Measurements from ENCODE around the gene XDH.

XDH gene

DNA sequence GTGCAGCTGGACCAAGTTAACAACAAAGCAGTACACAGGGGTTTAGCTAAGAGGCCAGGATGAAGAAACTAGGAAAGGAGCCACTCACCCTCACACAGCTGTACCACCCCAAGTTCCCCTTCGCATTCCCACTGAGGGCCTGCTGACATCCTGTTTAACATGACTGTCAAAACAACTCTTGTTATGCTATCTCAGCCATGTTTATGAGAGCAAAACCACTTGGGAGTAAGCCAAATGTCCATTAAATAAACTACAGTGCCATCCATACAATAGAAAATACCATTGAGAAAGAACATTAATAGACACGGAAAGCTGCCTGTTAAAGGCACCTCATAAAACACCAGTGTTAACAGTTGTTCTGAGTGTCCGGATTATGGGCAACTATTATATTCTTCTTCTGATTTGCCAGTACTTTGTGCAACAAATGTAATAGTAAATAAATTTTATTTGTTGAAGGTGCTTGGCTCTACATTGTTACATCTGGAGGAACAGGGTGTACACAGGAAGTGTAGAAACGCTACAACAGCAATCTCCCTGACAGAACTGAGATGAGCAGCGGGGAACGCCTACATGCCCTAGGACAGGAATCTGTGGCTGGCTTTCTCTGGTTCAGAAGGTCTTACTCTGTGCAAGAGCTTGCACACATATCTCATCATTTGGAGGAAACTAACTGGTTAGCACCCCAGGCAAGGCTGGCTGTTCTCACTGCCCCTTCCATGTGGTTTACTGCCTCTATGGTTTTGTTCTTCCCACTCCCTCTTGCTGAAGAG is 95.0 kb downstream of the XDH start:
- TF ChIP-seq EZH2 (optimal IDR thresholded peaks at IDR 0.05; ENCODE audit: low read depth, low read length) (no peak), EZH2phosphoT487 (IDR thresholded peaks at IDR 0.05; ENCODE audit: low read length) (no peak)
- TF ChIP-seq, protein P1, sequence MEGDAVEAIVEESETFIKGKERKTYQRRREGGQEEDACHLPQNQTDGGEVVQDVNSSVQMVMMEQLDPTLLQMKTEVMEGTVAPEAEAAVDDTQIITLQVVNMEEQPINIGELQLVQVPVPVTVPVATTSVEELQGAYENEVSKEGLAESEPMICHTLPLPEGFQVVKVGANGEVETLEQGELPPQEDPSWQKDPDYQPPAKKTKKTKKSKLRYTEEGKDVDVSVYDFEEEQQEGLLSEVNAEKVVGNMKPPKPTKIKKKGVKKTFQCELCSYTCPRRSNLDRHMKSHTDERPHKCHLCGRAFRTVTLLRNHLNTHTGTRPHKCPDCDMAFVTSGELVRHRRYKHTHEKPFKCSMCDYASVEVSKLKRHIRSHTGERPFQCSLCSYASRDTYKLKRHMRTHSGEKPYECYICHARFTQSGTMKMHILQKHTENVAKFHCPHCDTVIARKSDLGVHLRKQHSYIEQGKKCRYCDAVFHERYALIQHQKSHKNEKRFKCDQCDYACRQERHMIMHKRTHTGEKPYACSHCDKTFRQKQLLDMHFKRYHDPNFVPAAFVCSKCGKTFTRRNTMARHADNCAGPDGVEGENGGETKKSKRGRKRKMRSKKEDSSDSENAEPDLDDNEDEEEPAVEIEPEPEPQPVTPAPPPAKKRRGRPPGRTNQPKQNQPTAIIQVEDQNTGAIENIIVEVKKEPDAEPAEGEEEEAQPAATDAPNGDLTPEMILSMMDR (IDR thresholded peaks at IDR 0.05; ENCODE audit: low read length), result no peak
- Histone ChIP-seq H3F3A (ENCODE audit: insufficient read depth, low read length) (peaks cover 5% of the 10 kb centered on the region; the same call in 1 of the 2 replicates), H4K20me1 (ENCODE audit: insufficient read depth, low read length) (no peaks in the 10 kb centered on the region), H3K4me2 (ENCODE audit: low read depth, low read length) (peak overlapping the region; percentile 4; the same call in 1 of the 2 replicates), H2AFZ (ENCODE audit: low read length) (0 out of 2 replicates have a peak overlapping the region, but pooled peaks have one; percentile 2), H3K4me1 (ENCODE audit: low read length) (peaks cover 28% of the 10 kb centered on the region), H3K9me2 (replicated peaks; ENCODE audit: insufficient read depth, low read length) (no peaks in the 10 kb centered on the region), H3K9ac (ENCODE audit: low read length) (no peak overlapping the region), H3K27me3 (replicated peaks; ENCODE audit: insufficient read depth, low read length) (no peaks in the 10 kb centered on the region), H3K36me3 (replicated peaks; ENCODE audit: insufficient read depth, low read length) (no peaks in the 10 kb centered on the region), H3K79me2 (ENCODE audit: low read length) (no peaks in the 10 kb centered on the region), H3K27ac (ENCODE audit: low read length) (peak overlapping the region; percentile 19; the same call in 1 of the 2 replicates), H3K4me3 (ENCODE audit: low read length) (no peak overlapping the region), H3K9me3 (replicated peaks; ENCODE audit: insufficient read depth, low read length) (no peaks in the 10 kb centered on the region)
- peak; percentile 74 for DNase-seq

DNA sequence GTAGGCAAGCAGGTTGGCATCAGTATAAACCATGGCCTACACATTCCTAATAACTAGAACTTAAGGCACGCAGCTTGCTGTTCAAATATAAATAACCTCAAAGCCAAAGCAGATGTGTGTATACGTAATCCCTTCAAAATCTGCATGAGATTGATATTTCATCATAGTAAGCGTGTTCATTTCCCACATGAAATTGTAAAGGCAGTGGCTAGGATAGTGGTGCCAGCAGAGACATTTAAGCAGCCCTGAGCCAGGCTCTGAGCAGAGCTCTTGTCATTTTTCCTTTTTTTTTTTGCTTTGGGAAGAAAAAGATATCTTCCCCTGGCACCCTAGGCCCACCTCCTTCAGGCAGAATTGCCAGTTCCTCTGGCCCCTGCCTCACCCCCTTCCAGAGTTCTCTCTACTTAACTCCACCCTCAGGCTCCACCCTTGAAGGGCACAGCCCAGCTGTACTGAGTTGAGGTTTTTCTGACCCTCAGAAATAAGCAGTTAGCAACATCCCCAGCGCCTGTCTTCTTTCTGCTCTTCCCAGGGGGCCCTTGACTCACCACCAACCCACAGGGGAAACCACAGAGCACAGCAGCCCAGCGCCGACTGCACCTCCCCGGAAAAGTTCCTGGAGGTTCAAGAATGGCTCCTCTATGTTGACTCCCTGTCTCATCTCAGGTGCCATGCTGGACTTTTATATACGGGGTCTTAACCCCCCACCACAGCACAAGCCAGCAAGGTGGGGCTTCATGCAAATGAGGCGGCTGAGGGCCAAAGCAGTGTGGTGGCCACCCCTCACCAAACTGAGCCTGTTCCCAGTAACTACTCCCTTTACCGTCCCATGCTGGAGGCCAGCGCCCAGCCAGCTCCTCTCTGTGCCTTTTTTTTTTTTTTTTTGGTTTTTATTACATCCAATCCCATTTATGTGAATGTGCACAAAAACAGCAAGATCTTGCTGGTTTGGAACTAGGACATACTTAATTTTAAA is 95.9 kb downstream of the XDH start:
- no peaks in the 10 kb centered on the region for H4K20me1 ChIP-seq (ENCODE audit: insufficient read depth, low read length)
- no peak overlapping the region for H3K4me3 ChIP-seq (ENCODE audit: low read length)
- TF ChIP-seq, protein P1 (IDR thresholded peaks at IDR 0.05; ENCODE audit: low read length), result no peak
- TF ChIP-seq EZH2 (optimal IDR thresholded peaks at IDR 0.05; ENCODE audit: low read depth, low read length), result no peak
- TF ChIP-seq EZH2phosphoT487 (IDR thresholded peaks at IDR 0.05; ENCODE audit: low read length), result no peak
- no peak overlapping the region; the same call in 1 of the 2 replicates for H3K4me2 ChIP-seq (ENCODE audit: low read depth, low read length)
- no peaks in the 10 kb centered on the region for H3K79me2 ChIP-seq (ENCODE audit: low read length)
- no peak overlapping the region for H2AFZ ChIP-seq (ENCODE audit: low read length)
- no peaks in the 10 kb centered on the region for H3K36me3 ChIP-seq (replicated peaks; ENCODE audit: insufficient read depth, low read length)
- peaks cover 5% of the 10 kb centered on the region; the same call in 1 of the 2 replicates for H3F3A ChIP-seq (ENCODE audit: insufficient read depth, low read length)
- no peaks in the 10 kb centered on the region for H3K27me3 ChIP-seq (replicated peaks; ENCODE audit: insufficient read depth, low read length)
- H3K4me1 ChIP-seq (ENCODE audit: low read length), result peaks cover 22% of the 10 kb centered on the region
- no peaks in the 10 kb centered on the region for H3K9me2 ChIP-seq (replicated peaks; ENCODE audit: insufficient read depth, low read length)
- H3K27ac ChIP-seq (ENCODE audit: low read length), result peak overlapping the region; percentile 7; the same call in 1 of the 2 replicates
- no peaks in the 10 kb centered on the region for H3K9me3 ChIP-seq (replicated peaks; ENCODE audit: insufficient read depth, low read length)
- peak; percentile 55 for DNase-seq
- H3K9ac ChIP-seq (ENCODE audit: low read length), result no peak overlapping the region

DNA sequence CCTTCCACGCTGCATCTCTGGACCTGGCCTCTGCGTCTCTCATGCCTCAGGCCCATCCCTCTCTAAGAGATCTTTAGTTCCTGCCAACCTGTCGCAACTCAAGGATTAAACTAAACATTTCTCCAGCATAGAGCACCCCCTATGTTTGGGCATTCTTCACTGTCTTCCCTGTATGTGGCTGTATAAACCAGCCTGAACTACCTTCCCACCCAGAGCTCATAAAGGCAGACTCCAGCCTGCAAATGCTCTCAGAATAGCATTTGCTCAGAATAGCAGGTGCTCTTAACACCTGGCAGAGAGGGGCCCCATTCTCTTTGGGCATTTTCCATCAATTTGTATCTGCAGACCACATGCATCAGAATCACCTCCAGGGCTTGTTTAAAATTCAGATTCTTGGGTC is 97.1 kb downstream of the XDH start:
- H3K9me3 ChIP-seq (replicated peaks; ENCODE audit: insufficient read depth, low read length), result no peaks in the 10 kb centered on the region
- no peak for DNase-seq
- H3K27me3 ChIP-seq (replicated peaks; ENCODE audit: insufficient read depth, low read length), result no peaks in the 10 kb centered on the region
- no peak overlapping the region for H3K4me3 ChIP-seq (ENCODE audit: low read length)
- peaks cover 5% of the 10 kb centered on the region; the same call in 1 of the 2 replicates for H3F3A ChIP-seq (ENCODE audit: insufficient read depth, low read length)
- no peak overlapping the region for H3K9ac ChIP-seq (ENCODE audit: low read length)
- no peaks in the 10 kb centered on the region for H3K36me3 ChIP-seq (replicated peaks; ENCODE audit: insufficient read depth, low read length)
- H2AFZ ChIP-seq (ENCODE audit: low read length), result no peak overlapping the region
- H4K20me1 ChIP-seq (ENCODE audit: insufficient read depth, low read length), result no peaks in the 10 kb centered on the region
- no peak overlapping the region for H3K27ac ChIP-seq (ENCODE audit: low read length)
- H3K79me2 ChIP-seq (ENCODE audit: low read length), result no peaks in the 10 kb centered on the region
- H3K4me2 ChIP-seq (ENCODE audit: low read depth, low read length), result no peak overlapping the region
- no peaks in the 10 kb centered on the region for H3K9me2 ChIP-seq (replicated peaks; ENCODE audit: insufficient read depth, low read length)
- TF ChIP-seq, protein P1 (IDR thresholded peaks at IDR 0.05; ENCODE audit: low read length), result no peak
- TF ChIP-seq EZH2 (optimal IDR thresholded peaks at IDR 0.05; ENCODE audit: low read depth, low read length) (no peak), EZH2phosphoT487 (IDR thresholded peaks at IDR 0.05; ENCODE audit: low read length) (no peak)
- H3K4me1 ChIP-seq (ENCODE audit: low read length), result peaks cover 18% of the 10 kb centered on the region

All from MM.1S (cell line).